Omental fat pad (tissue), 4 donors: ENCODE measurements around the gene ZDHHC15. TPM values are rescaled to one million over a fixed set of nuclear protein-coding genes. Genes with fewer than 3 reads are reported as not detected.
"Not testable (repeated sequence)": the region's sequence is repeated elsewhere in the genome, so short reads cannot be mapped to it uniquely, and the experiment has no call there.

Experiments
- ATAC-seq: fragments of 150-250 bp; one replicate; pipeline ENCODE4 v1.9.1; 2016; ENCODE audit warnings: mild to moderate bottlenecking, moderate library complexity; ENCODE audit not compliant: low FRiP score
- DNase-seq: peaks from one replicate; pipeline ENCODE4 v3.0.0-alpha.2; 2019; ENCODE audit warnings: low spot score
- total RNA-seq, 4 donors: library from RNA; depleted of rRNA; stranded (reverse); fragments of >200 nt; gene quantifications; one replicate each; pipeline ENCODE4 v1.1.0, GENCODE V29; 2016
- TF ChIP-seq, protein P1 (sequence below), 3 donors: fragments of 450-650 bp; IDR thresholded peaks; one replicate each; pipeline ENCODE4 v1.5.1; 2016 to 2017; ENCODE audit warnings: antibody characterized with exemption in 3 of 3, mild to moderate bottlenecking in 3 of 3, moderate library complexity in 2 of 3

Gene ZDHHC15, protein sequence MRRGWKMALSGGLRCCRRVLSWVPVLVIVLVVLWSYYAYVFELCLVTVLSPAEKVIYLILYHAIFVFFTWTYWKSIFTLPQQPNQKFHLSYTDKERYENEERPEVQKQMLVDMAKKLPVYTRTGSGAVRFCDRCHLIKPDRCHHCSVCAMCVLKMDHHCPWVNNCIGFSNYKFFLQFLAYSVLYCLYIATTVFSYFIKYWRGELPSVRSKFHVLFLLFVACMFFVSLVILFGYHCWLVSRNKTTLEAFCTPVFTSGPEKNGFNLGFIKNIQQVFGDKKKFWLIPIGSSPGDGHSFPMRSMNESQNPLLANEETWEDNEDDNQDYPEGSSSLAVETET
- total RNA-seq = 1 to 10 TPM in 3 of 4 donors, under 1 TPM in 1; 0.84 to 2.5 (median 1.4) TPM

DNA sequence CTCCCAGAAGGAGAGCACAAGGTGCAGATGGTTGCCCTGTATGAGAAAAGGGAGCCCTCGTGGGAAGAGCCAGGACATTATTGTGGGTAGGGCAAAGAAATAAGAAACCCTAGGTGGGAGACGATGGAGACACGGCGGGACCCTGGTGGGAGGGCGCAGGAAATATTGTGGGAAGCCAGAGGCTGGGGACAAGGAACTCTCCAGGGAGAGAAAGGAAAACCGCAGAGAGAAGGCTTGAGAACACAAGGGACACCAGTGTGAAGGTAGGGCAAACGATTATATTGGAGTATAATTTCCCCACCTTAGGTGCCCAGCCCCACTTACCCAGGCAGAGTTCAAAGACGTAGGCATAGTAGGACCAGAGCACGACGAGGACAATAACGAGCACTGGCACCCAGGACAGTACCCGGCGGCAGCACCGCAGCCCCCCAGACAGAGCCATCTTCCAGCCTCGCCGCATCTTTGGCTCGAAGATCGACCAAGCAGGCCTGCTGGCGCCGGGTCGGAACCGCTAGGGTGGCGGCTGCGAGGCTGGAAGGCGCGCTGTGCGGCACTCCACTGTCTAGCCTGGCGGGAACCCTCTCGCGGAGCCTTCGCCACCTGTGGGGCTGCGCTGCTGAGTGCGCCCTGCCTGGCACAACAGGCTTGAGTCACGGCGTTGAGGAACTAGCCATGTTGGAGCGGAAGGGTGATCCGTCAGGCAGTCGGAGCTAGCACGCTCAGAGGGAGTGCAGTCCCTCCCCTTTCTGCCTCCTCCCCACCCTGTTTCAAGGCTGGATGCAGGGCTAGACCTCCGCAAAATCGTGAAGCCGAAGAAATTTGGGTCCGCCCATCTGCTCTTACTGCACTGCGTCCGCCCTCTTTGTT is at the start of gene ZDHHC15:
TSS of gene ZDHHC15 (minus strand) at position 473 of the 867 bp plus-strand sequence. CDS start at position 460, 13 bp downstream.
- TF ChIP-seq, protein P1, sequence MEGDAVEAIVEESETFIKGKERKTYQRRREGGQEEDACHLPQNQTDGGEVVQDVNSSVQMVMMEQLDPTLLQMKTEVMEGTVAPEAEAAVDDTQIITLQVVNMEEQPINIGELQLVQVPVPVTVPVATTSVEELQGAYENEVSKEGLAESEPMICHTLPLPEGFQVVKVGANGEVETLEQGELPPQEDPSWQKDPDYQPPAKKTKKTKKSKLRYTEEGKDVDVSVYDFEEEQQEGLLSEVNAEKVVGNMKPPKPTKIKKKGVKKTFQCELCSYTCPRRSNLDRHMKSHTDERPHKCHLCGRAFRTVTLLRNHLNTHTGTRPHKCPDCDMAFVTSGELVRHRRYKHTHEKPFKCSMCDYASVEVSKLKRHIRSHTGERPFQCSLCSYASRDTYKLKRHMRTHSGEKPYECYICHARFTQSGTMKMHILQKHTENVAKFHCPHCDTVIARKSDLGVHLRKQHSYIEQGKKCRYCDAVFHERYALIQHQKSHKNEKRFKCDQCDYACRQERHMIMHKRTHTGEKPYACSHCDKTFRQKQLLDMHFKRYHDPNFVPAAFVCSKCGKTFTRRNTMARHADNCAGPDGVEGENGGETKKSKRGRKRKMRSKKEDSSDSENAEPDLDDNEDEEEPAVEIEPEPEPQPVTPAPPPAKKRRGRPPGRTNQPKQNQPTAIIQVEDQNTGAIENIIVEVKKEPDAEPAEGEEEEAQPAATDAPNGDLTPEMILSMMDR (IDR thresholded peaks at IDR 0.05) = no peak
- ATAC-seq (peak; percentile 92), DNase-seq (no peak)

DNA sequence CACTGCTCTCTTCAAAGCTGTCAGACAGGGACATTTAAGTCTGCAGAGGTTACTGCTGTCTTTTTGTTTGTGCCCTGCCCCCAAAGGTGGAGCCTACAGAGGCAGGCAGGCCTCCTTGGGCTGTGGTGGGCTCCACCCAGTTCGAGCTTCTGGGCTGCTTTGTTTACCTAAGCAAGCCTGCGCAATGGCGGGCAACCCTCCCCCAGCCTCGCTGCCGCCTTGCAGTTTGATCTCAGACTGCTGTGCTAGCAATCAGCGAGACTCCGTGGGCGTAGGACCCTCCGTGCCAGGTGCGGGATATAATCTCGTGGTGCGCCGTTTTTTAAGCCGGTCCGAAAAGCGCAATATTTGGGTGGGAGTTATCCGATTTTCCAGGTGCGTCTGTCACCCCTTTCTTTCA is 37.7 kb upstream of the ZDHHC15 start:
- DNase-seq, ATAC-seq: not testable (repeated sequence)

DNA sequence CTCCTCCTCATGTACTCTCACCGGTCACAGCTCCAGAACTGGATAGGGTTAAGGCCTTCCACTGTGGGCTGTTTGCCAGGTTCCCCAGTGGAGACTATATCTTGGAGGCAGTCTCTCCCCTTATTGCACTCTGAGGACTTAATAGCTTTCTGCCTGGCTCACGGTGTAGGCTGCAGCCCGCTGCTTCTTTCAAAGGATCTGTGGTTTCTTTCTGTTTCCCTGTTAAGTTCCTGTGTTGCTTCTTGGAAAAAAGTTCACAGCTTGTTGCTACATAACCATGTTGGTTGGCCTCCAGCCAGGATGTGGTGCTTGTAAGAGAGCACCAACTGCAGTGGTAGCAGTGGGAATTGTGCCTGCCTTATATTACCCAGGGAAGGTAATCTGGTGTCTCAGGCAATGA is 24.9 kb upstream of the ZDHHC15 start:
- TF ChIP-seq, protein P1 (IDR thresholded peaks at IDR 0.05) = no peak
- DNase-seq = peak; percentile 42
- no peak for ATAC-seq

DNA sequence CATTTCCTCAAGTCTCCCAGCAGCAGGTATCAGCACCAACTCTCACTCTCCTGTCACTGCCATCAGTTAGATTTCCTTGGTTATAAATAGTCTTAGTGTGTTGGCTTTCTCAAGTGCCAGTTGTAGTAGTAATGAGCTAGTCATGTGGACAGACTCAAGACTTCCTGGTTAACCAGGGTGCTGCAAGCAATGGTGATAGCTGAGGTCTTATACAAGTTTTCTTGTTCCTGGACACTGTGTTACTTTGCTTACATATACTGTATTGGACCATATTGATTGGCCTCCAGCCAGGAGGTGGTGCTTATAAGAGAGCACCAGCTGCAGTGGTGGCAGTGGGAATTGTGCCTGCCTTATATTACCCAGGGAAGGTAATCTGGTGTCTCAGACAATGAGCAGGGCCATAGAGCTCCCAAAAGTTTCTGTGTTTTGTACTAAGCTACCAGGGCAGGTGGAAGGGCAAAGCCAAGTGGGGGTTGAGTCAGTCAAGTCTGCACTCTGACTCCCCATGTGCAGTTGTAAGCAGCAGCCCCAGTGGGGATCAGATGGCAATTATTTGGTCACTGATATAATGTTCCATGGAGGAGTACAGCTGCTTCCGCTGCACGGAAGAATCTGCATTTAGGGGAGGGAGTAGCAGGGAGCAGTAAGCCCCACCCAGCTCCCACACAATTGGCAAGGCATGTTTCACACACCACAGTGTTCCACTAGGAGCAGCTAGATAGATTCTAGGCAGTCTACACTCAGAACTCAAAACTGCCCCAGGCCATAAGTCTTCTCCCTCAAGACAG is 24.1 kb upstream of the ZDHHC15 start:
- no peak for ATAC-seq
- DNase-seq = no peak
- TF ChIP-seq, protein P1 (IDR thresholded peaks at IDR 0.05) = no peak

DNA sequence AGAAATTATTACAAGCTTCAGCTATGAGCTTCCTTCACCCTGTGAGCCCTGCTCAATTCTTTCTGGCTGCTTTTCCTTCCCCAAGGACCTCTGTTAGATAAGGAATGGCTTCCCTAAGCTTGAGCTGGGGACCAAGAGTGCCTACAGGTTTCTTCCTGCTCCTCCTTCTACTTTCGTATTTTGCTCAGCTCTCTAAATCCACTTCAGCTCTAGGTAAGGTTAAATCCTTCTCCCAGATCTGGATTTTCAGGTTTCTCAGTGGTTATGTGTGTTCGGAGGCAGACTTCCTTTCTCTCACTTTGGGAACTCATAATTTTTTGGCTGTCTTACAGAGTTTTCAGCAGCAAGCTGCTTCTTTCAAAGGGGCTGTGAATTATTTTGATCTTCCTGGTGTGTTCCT is 21.9 kb upstream of the ZDHHC15 start:
- TF ChIP-seq, protein P1 (IDR thresholded peaks at IDR 0.05) = no peak
- ATAC-seq (no peak), DNase-seq (no peak)

DNA sequence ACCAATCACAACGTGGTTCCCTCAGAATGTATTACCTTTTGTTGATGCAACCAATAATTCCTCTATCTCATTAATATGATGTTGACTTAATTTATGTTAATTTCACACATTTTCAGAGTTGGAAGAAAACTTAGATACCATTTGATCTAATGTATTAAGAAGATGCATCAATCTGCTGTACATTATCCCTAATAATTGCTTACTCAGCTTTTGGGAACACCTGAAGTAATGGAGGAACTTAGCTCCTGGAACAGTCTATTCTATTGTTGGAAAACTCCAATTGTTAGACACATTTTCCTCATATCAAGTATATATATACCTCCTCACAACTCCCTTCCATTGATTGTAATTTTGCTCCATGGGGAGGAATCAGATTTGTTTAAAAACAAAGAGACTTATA is 38.9 kb downstream of the ZDHHC15 start:
- DNase-seq (no peak), ATAC-seq (no peak)
- TF ChIP-seq, protein P1 (IDR thresholded peaks at IDR 0.05) = no peak

DNA sequence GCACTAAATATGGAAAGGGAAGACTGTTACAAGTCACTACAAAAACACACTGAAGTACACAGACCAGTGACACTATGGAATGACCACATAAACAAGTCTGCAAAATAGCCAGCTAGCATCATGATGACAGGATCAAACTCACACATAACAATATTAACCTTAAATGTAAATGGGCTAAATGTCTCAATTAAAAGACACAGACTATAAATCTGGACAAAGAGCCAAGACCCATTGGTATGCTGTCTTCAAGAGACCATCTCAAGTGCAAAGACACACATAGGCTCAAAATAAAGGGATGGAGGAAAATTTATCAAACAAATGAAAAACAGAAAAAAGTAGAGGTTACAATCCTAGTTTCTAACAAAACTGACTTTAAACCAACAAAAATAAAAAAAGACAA is 61.1 kb downstream of the ZDHHC15 start:
- not testable (repeated sequence) for DNase-seq, ATAC-seq
